Esophagus squamous epithelium (tissue), 4 donors: ENCODE data around the gene ASPA.

Experiments used
- POLR2A ChIP-seq, 4 donors: fragments of 450-650 bp; IDR thresholded peaks; one replicate each; pipeline ENCODE4 v1.6.1; 2017; ENCODE audit warnings: antibody characterized with exemption in 4 of 4, mild to moderate bottlenecking in 4 of 4, moderate library complexity in 3 of 4
- TF ChIP-seq, protein P1 (sequence below), 6 experiments: fragments of 450-650 bp in 4 of 6; fragments of 200-600 bp in 2 of 6; sonication (generic) in 2 of 6; IDR thresholded peaks; one replicate each; pipeline ENCODE4 v1.5.1; 2016 to 2019; ENCODE audit warnings: antibody characterized with exemption in 6 of 6, mild to moderate bottlenecking in 4 of 6, moderate library complexity in 4 of 6

DNA sequence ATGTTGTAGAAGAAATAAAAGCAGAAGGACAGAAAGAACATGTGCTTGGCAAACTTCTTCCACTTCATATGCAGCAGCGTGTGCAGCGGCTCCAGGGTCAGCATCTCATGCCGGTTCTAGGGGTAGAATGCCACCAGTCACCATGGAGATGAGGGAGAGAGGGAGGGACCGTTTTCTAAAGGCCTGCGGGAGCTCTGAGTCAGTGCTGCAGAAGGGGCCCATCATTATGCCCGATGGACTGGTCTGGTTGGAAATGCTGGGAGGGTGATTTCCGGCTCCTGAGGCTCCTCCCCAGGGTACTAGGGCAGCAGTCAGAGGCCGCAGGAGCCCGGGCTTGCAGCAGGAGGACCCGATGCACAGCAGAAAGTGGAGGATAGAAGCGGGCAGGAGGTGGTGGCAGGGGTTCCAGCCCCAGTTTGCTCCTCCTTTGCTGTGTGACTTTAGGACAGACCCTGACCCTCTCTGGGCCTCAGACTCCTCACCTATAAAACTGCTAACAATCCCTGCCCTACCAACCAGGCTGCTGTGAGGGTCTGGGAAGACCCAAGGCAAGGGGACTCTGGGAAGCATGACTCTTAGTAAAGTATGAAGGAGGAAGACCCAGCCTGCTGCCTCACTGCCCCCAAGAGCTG lies 53.2 kb downstream of the ASPA start:
- TF ChIP-seq, protein P1, sequence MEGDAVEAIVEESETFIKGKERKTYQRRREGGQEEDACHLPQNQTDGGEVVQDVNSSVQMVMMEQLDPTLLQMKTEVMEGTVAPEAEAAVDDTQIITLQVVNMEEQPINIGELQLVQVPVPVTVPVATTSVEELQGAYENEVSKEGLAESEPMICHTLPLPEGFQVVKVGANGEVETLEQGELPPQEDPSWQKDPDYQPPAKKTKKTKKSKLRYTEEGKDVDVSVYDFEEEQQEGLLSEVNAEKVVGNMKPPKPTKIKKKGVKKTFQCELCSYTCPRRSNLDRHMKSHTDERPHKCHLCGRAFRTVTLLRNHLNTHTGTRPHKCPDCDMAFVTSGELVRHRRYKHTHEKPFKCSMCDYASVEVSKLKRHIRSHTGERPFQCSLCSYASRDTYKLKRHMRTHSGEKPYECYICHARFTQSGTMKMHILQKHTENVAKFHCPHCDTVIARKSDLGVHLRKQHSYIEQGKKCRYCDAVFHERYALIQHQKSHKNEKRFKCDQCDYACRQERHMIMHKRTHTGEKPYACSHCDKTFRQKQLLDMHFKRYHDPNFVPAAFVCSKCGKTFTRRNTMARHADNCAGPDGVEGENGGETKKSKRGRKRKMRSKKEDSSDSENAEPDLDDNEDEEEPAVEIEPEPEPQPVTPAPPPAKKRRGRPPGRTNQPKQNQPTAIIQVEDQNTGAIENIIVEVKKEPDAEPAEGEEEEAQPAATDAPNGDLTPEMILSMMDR (IDR thresholded peaks at IDR 0.05), result no peak
- TF ChIP-seq POLR2A (IDR thresholded peaks at IDR 0.05), result no peak
